ENCODE data around the gene MAN2A2. TPM values are rescaled to one million over a fixed set of nuclear protein-coding genes. Genes with fewer than 3 reads are reported as not detected.

Gene MAN2A2
- total RNA-seq, 1 donor from 2014 or later = 257 TPM

- intact Hi-C loops (cut with micrococcal nuclease) = loop anchor here (1.0 to 5.0 kb wide), 4 partner anchors 18 to 222 kb away; partner anchors contain the start of gene HDDC3
These were observed 32.6 kb upstream of the MAN2A2 start for GRCh38 chr15:90870354-90871138.

GRCh38 chr15:90871139-90871715 lies 31.9 kb upstream of the MAN2A2 start:
- intact Hi-C loops (cut with micrococcal nuclease) = loop anchor here (2.0 to 5.0 kb wide), 2 partner anchors 56 to 61 kb away; partner anchors contain the start of gene HDDC3

GRCh38 chr15:90871716-90872485 lies 31.2 kb upstream of the MAN2A2 start:
- intact Hi-C loops (cut with micrococcal nuclease) = loop anchor here (2.0 to 5.0 kb wide), 3 partner anchors 57 to 65 kb away; partner anchors contain the start of gene HDDC3

GRCh38 chr15:90872486-90873184 lies 30.5 kb upstream of the MAN2A2 start:
- intact Hi-C loops (cut with micrococcal nuclease) = loop anchor here (1.0 to 5.0 kb wide), 3 partner anchors 60 to 155 kb away; partner anchors contain the start of genes BLM and HDDC3

- intact Hi-C loops (cut with micrococcal nuclease) = loop anchor here (1.0 to 5.0 kb wide), 3 partner anchors 59 to 156 kb away; partner anchors contain the start of genes BLM and HDDC3
These were observed 29.6 kb upstream of the MAN2A2 start for GRCh38 chr15:90873488-90873997.

GRCh38 chr15:90873998-90874605 lies 29.0 kb upstream of the MAN2A2 start:
- intact Hi-C loops (cut with micrococcal nuclease) = loop anchor here (1.0 to 5.0 kb wide), 3 partner anchors 58 to 157 kb away; partner anchors contain the start of genes BLM and HDDC3

- intact Hi-C loops (cut with micrococcal nuclease) = loop anchor here (1.0 to 5.0 kb wide), 2 partner anchors 11 to 57 kb away; partner anchors contain the start of gene HDDC3
These were observed 28.1 kb upstream of the MAN2A2 start for GRCh38 chr15:90874986-90875385.

GRCh38 chr15:90875549-90875981 lies 27.5 kb upstream of the MAN2A2 start:
- intact Hi-C loops (cut with micrococcal nuclease) = loop anchor here (1.0 kb wide), 1 partner anchor 11 kb away; no protein-coding TSS in a partner anchor

- intact Hi-C loops (cut with micrococcal nuclease) = no loop called here
These were observed 27.1 kb upstream of the MAN2A2 start for GRCh38 chr15:90876046-90876445.

- intact Hi-C loops (cut with micrococcal nuclease) = no loop called here
These were observed 26.5 kb upstream of the MAN2A2 start for GRCh38 chr15:90876512-90877170.

- intact Hi-C loops (cut with micrococcal nuclease) = no loop called here
These were observed 25.8 kb upstream of the MAN2A2 start for GRCh38 chr15:90877315-90877714.

GRCh38 chr15:90877996-90878395 lies 25.1 kb upstream of the MAN2A2 start:
- intact Hi-C loops (cut with micrococcal nuclease) = no loop called here

GRCh38 chr15:90878660-90879059 lies 24.4 kb upstream of the MAN2A2 start:
- intact Hi-C loops (cut with micrococcal nuclease) = no loop called here

GRCh38 chr15:90879730-90880366 lies 23.3 kb upstream of the MAN2A2 start:
- intact Hi-C loops (cut with micrococcal nuclease) = no loop called here

GRCh38 chr15:90880381-90881145 lies 22.5 kb upstream of the MAN2A2 start:
- intact Hi-C loops (cut with micrococcal nuclease) = no loop called here

GRCh38 chr15:90881181-90881977 lies 21.7 kb upstream of the MAN2A2 start:
- intact Hi-C loops (cut with micrococcal nuclease) = no loop called here

GRCh38 chr15:90881978-90882721 lies 21.0 kb upstream of the MAN2A2 start:
- intact Hi-C loops (cut with micrococcal nuclease) = no loop called here
